DMS79 (cell line): ENCODE results near the gene HNRNPDL.
"Not testable (repeated sequence)": the region's sequence is repeated elsewhere in the genome, so short reads cannot be mapped to it uniquely, and the experiment has no call there.

Experiments used
- DNase-seq: peaks from one replicate; lab custom pipeline; 2025; lab: John Stamatoyannopoulos, UW

Gene HNRNPDL

DNA sequence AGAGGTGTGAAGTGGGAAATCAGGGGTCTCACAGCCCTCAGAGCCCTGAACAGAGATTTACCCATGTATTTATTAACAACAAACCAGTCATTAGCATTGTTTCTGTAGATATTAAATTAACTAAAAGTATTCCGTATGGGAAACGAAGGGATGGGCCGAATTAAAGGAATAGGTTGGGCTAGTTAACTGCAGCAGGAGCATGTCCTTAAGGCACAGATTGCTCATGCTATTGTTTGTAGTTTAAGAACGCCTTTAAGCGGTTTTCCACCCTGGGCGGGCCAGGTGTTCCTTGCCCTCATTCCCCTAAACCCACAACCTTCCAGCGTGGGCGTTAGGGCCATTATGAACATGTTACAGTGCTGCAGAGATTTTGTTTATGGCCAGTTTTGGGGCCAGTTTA lies 44.0 kb downstream of the HNRNPDL start:
- not testable (repeated sequence) for DNase-seq

DNA sequence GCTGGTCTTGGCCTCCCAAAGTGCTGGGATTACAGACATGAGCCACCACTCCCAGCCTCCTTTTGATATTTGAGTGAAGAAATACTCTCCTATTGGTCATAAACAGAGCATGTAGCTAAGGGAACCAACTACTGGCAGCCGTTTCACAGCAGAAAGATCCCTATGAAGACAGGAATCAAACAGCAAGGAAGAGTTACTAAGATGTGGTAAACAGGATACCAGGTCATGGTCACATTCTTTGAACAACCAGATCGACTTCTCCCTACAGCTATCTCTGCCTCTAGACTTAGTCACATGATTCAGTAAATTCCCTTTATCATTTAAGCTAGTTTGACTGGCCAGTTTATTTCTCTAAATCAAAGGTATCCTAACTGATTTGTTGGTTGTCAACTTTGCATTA lies 47.5 kb downstream of the HNRNPDL start:
- DNase-seq, result no peak

GRCh38 chr4:82381661-82382296 lies 48.5 kb downstream of the HNRNPDL start:
- DNase-seq, result no peak

DNA sequence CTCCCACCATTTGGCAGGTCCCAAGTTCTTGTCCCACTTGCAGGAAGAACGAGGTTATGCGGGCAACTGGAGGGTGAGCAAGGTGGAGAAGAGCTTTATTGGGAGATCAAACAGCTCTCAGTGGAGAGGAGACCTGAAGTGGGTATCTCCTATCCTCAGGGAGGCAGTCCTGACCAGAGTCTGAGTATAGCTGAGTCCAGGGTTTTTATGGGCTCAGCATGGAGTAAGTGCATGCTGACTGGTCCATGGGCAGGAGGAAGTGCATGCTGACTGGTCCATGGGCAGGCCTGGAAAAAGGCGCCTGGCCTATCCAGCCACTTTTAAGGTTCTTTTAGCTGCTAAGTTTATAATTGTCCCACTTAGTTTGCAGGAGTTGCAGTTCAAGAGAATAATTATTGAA lies 49.0 kb downstream of the HNRNPDL start:
- no peak for DNase-seq

DNA sequence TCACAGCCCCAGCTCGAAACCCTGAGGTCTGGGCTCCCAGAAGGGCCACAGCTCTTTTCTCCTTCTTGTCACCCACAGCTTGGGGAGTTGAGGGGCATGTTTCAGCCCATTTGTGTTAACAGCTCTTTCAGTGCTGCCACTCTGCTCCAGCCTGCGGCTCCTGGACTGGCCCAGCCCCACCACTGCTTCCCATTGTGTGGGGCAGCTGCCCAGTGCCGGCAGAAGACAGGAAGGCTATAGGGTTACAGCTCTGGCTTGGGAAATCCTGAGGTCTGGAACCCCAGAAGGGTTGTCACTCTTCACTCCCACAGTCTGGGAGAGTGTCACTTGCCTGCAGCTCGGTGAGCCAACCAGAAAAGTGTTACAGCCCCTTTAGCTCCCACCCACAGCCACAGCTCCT lies 49.4 kb downstream of the HNRNPDL start:
- no peak for DNase-seq

GRCh38 chr4:82380344-82380743 lies 49.9 kb downstream of the HNRNPDL start:
- no peak for DNase-seq

- DNase-seq, result peak; percentile 7
Observed at GRCh38 chr4:82376109-82376508, 54.2 kb downstream of the HNRNPDL start.

- peak; percentile 99 for DNase-seq
Observed at GRCh38 chr4:82373816-82374625, 56.2 kb downstream of the HNRNPDL start, which contains the start of gene HNRNPD. TSS of gene HNRNPD (minus strand) at chr4:82373991. CDS start at chr4:82373678, 313 bp downstream.

DNA sequence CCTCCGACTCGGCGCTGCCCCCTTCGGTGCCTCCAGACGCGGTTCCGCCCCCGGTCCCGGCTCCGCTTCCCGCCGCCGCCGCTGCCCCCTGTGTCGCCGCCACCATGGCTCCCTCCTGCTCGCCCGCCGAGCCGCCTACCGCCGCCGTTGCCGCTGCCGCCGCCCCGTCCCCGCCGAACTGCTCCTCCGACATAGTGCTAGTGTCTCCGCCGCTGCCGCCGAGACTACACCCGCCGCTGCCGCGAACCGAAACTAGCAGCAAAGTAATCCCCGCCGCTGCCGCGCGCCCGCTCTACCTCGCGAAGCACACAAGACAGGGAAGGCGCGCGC lies 56.8 kb downstream of the HNRNPDL start:
- DNase-seq, result no peak
